NT2/D1 (cell line): ENCODE measurements around the gene MMP1.

Experiments
- YY1 ChIP-seq: IDR thresholded peaks from 2 replicates; pipeline ENCODE4 v1.6.1; 2011; ENCODE audit not compliant: insufficient read length, insufficient read depth
- ZNF274 ChIP-seq: IDR thresholded peaks from 2 replicates; pipeline ENCODE4 v1.6.1; 2011; ENCODE audit warnings: mild to moderate bottlenecking, low read depth, low read length

- TF ChIP-seq YY1 (no peak), ZNF274 (no peak)
These were observed 21.5 kb downstream of the MMP1 start for GRCh38 chr11:102776454-102776853.
